HL-60 (cell line): Measurements from ENCODE around the gene ME2.
A peak's percentile ranks its signal among the peaks of the same experiment; 100 is the strongest.
"Not testable (repeated sequence)": the region's sequence is repeated elsewhere in the genome, so short reads cannot be mapped to it uniquely, and the experiment has no call there.

Experiments used
- DNase-seq, 2 experiments: peaks; one replicate each; pipeline ENCODE4 v3.0.0-alpha.2; 2010 to 2020; ENCODE audit warnings: low read depth in 1 of 2, low spot score in 1 of 2
- H3K27ac ChIP-seq: fragments of 250-450 bp; sonication (Bioruptor Pico); replicated peaks from 2 replicates; pipeline ENCODE4 v1.5.1; 2020; ENCODE audit warnings: mild to moderate bottlenecking, moderate library complexity
- H3K27me3 ChIP-seq: fragments of 250-450 bp; sonication (Bioruptor Pico); 2 replicates; pipeline ENCODE4 v1.5.1; 2021; ENCODE audit warnings: mild to moderate bottlenecking, moderate library complexity; ENCODE audit not compliant: insufficient read depth, poor library complexity, severe bottlenecking
- H3K4me3 ChIP-seq: replicated peaks from 2 replicates; pipeline ENCODE4 v1.5.1; 2011; ENCODE audit warnings: mild to moderate bottlenecking, control low read depth, low read length; ENCODE audit not compliant: insufficient read depth
- CTCF ChIP-seq: IDR thresholded peaks from one replicate; pipeline ENCODE4 v1.5.1; 2011; ENCODE audit warnings: low read length, control low read depth, inconsistent platforms; ENCODE audit not compliant: insufficient read depth
- GABPA ChIP-seq: IDR thresholded peaks from 2 replicates; pipeline ENCODE4 v1.6.1; 2012; ENCODE audit warnings: low read depth
- POLR2AphosphoS5 ChIP-seq: IDR thresholded peaks from 2 replicates; pipeline ENCODE4 v1.6.1; 2012; ENCODE audit warnings: low read depth
- SPI1 ChIP-seq: IDR thresholded peaks from 2 replicates; pipeline ENCODE4 v1.6.1; 2012; ENCODE audit warnings: low read depth, mild to moderate bottlenecking, borderline replicate concordance
- TF ChIP-seq, protein P1 (sequence below): IDR thresholded peaks from 2 replicates; pipeline ENCODE4 v1.6.1; 2012; ENCODE audit warnings: low read depth; ENCODE audit not compliant: insufficient replicate concordance

The ME2 gene

DNA sequence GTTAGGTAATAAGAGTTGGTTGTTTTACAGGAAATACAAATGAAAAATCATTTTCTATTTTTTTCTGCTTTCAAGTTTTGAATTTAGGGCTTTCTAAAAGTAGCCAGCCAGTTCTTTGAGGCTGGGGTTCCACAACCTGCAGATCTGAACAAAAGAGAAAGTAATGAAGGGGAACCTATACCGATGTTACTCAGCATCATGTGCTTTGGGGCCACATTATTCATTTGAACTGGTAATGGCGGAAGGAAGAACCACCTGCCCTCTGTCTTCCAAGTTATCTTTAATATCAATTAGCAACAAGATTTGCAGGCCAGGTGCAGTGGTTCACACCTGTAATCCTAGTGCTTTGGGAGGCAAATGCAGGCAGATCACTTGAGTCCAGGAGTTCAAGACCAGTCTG is 46.2 kb upstream of the ME2 start:
- no peak overlapping the region for H3K27ac ChIP-seq

GRCh38 chr18:50833496-50833895 is 45.4 kb upstream of the ME2 start:
- H3K27me3 ChIP-seq, H3K27ac ChIP-seq, H3K4me3 ChIP-seq, DNase-seq: not testable (repeated sequence)

More for the DNA sequence above, 46.2 kb upstream of the ME2 start:
- Histone ChIP-seq H3K27me3 (no peaks in the 10 kb centered on the region), H3K4me3 (no peak overlapping the region)
- DNase-seq = no peak
- TF ChIP-seq CTCF (no peak), POLR2AphosphoS5 (no peak), SPI1 (no peak), GABPA (no peak)
- TF ChIP-seq, protein P1, sequence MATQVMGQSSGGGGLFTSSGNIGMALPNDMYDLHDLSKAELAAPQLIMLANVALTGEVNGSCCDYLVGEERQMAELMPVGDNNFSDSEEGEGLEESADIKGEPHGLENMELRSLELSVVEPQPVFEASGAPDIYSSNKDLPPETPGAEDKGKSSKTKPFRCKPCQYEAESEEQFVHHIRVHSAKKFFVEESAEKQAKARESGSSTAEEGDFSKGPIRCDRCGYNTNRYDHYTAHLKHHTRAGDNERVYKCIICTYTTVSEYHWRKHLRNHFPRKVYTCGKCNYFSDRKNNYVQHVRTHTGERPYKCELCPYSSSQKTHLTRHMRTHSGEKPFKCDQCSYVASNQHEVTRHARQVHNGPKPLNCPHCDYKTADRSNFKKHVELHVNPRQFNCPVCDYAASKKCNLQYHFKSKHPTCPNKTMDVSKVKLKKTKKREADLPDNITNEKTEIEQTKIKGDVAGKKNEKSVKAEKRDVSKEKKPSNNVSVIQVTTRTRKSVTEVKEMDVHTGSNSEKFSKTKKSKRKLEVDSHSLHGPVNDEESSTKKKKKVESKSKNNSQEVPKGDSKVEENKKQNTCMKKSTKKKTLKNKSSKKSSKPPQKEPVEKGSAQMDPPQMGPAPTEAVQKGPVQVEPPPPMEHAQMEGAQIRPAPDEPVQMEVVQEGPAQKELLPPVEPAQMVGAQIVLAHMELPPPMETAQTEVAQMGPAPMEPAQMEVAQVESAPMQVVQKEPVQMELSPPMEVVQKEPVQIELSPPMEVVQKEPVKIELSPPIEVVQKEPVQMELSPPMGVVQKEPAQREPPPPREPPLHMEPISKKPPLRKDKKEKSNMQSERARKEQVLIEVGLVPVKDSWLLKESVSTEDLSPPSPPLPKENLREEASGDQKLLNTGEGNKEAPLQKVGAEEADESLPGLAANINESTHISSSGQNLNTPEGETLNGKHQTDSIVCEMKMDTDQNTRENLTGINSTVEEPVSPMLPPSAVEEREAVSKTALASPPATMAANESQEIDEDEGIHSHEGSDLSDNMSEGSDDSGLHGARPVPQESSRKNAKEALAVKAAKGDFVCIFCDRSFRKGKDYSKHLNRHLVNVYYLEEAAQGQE = no peak

DNA sequence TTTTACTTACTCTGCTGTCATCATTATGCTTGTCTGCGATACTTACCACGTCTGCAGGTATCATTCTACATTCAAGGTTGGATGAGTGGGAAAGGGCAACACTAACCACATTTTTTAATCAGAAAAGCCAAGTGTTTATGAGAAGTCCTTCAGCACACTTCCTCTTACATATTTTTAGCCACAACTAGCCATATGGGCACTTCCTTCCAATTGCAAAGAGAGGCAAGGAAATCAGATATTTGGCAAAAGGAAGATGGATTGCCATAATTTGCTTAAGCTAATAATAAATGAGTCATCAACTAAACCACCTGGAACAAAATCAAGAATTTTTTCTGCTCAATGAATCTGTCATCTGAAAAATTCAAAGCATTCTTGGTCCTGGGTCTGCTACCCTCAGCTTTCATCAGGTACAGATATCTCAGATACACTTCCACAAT is 42.4 kb upstream of the ME2 start:
- no peak for TF ChIP-seq CTCF
- TF ChIP-seq POLR2AphosphoS5 = no peak
- TF ChIP-seq GABPA = no peak
- TF ChIP-seq, protein P1 = no peak
- TF ChIP-seq SPI1 = peak; percentile 98
- Histone ChIP-seq H3K27me3 (no peaks in the 10 kb centered on the region), H3K4me3 (no peak overlapping the region), H3K27ac (no peak overlapping the region)
- peak; percentile 49 to 51 for DNase-seq

GRCh38 chr18:50839341-50839740 is 39.6 kb upstream of the ME2 start:
- TF ChIP-seq GABPA = no peak
- no peak for TF ChIP-seq POLR2AphosphoS5
- TF ChIP-seq, protein P1 = no peak
- TF ChIP-seq SPI1 = no peak
- no peak for TF ChIP-seq CTCF
- Histone ChIP-seq H3K27me3 (no peaks in the 10 kb centered on the region), H3K4me3 (no peak overlapping the region), H3K27ac (no peak overlapping the region)
- DNase-seq = no peak
